GM06990 (cell line): ENCODE measurements around the gene ITGB5.

ENCODE experiments used
- DNase-seq: peaks from one replicate; pipeline ENCODE4 v3.0.0-alpha.2; 2011; ENCODE audit not compliant: insufficient read length; ENCODE audit errors: extremely low read depth
- H3K27me3 ChIP-seq: replicated peaks from 2 replicates; pipeline ENCODE4 v1.6.0; 2011; ENCODE audit warnings: low read length; ENCODE audit not compliant: control insufficient read depth, insufficient read depth
- H3K36me3 ChIP-seq: 2 replicates; pipeline ENCODE4 v1.5.1; 2011; ENCODE audit warnings: low read length; ENCODE audit not compliant: control insufficient read depth, insufficient read depth
- H3K4me3 ChIP-seq: replicated peaks from 2 replicates; pipeline ENCODE4 v1.5.1; 2011; ENCODE audit warnings: low read depth, mild to moderate bottlenecking, control low read depth, low read length
- CTCF ChIP-seq: IDR thresholded peaks from 2 replicates; pipeline ENCODE4 v1.5.1; 2011; ENCODE audit warnings: low read length, control low read depth, mild to moderate bottlenecking, inconsistent platforms; ENCODE audit not compliant: insufficient read depth, poor library complexity, severe bottlenecking

ITGB5 gene, protein sequence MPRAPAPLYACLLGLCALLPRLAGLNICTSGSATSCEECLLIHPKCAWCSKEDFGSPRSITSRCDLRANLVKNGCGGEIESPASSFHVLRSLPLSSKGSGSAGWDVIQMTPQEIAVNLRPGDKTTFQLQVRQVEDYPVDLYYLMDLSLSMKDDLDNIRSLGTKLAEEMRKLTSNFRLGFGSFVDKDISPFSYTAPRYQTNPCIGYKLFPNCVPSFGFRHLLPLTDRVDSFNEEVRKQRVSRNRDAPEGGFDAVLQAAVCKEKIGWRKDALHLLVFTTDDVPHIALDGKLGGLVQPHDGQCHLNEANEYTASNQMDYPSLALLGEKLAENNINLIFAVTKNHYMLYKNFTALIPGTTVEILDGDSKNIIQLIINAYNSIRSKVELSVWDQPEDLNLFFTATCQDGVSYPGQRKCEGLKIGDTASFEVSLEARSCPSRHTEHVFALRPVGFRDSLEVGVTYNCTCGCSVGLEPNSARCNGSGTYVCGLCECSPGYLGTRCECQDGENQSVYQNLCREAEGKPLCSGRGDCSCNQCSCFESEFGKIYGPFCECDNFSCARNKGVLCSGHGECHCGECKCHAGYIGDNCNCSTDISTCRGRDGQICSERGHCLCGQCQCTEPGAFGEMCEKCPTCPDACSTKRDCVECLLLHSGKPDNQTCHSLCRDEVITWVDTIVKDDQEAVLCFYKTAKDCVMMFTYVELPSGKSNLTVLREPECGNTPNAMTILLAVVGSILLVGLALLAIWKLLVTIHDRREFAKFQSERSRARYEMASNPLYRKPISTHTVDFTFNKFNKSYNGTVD

GRCh38 chr3:124887177-124887931 is at the start of gene ITGB5:
ITGB5 (minus strand) TSS chr3:124887365; CDS start chr3:124887000, 365 bp downstream.
- no peaks in the 10 kb centered on the region for H3K27me3 ChIP-seq
- H3K36me3 ChIP-seq, result no peaks in the 10 kb centered on the region
- TF ChIP-seq CTCF, result no peak
- DNase-seq, result peak; percentile 42
- H3K4me3 ChIP-seq, result peak within 1 kb of the TSS; percentile 73

GRCh38 chr3:124935794-124936542 is 48.8 kb upstream of the ITGB5 start:
- Histone ChIP-seq H3K4me3 (no peak overlapping the region), H3K36me3 (no peaks in the 10 kb centered on the region), H3K27me3 (no peaks in the 10 kb centered on the region)
- no peak for TF ChIP-seq CTCF
- no peak for DNase-seq

- DNase-seq, result no peak
- no peak overlapping the region for H3K4me3 ChIP-seq
Observed at GRCh38 chr3:124935264-124935663, 48.1 kb upstream of the ITGB5 start.

DNA sequence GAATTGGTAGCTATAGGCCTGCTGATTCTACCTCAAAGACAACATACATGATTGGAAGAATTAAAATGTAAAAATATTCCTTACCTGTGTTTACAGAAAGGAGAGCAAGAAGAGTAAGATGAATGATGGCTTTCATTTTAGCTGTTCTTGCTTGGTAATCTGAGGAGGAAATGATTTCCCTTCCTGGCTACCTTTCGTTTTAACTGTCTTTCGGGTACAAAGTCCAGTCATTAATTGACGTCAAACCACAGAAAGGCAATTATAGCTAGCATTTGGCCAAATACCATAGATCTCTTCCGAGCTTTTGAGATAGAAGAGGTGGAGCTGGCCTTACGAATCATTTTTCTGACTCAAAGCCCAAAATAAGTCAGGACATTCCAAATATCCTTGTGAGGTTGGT is 47.4 kb upstream of the ITGB5 start, which contains the start of gene MUC13:
Gene MUC13 (minus strand): TSS at position 175 of the 400 bp plus-strand sequence. CDS start 39 bp downstream, at position 136.
- no peaks in the 10 kb centered on the region for H3K27me3 ChIP-seq
- H3K4me3 ChIP-seq, result no peak within 1 kb of the TSS
- DNase-seq, result peak; percentile 12
- no peak for TF ChIP-seq CTCF
- H3K36me3 ChIP-seq, result no peaks in the 10 kb centered on the region

More at GRCh38 chr3:124935264-124935663, 48.1 kb upstream of the ITGB5 start:
- Histone ChIP-seq H3K36me3 (no peaks in the 10 kb centered on the region), H3K27me3 (no peaks in the 10 kb centered on the region)
- TF ChIP-seq CTCF, result no peak
